Fibroblast of the aortic adventitia (primary cell): Measurements from ENCODE around the gene NFAM1. TPM values are rescaled to one million over a fixed set of nuclear protein-coding genes. Genes with fewer than 3 reads are reported as not detected.

Experiments
- DNase-seq: peaks from one replicate; pipeline ENCODE4 v3.0.0-alpha.2; 2010; ENCODE audit warnings: low read depth
- H3K4me3 ChIP-seq: 2 replicates; pipeline ENCODE4 v1.5.1; 2011; ENCODE audit warnings: low read depth, mild to moderate bottlenecking, control low read depth, low read length, moderate library complexity
- total RNA-seq: library from RNA; depleted of rRNA; stranded (reverse); fragments of >200 nt; gene quantifications from 2 replicates; pipeline ENCODE4 v1.2.3, GENCODE V29; 2012; ENCODE audit warnings: low replicate concordance
- TF ChIP-seq, protein P1 (sequence below): IDR thresholded peaks from 2 replicates; pipeline ENCODE4 v1.5.1; 2011; ENCODE audit warnings: mild to moderate bottlenecking, low read length, control low read depth, inconsistent platforms; ENCODE audit not compliant: insufficient read depth

Gene NFAM1
- total RNA-seq, 1 donor, result not detected

DNA sequence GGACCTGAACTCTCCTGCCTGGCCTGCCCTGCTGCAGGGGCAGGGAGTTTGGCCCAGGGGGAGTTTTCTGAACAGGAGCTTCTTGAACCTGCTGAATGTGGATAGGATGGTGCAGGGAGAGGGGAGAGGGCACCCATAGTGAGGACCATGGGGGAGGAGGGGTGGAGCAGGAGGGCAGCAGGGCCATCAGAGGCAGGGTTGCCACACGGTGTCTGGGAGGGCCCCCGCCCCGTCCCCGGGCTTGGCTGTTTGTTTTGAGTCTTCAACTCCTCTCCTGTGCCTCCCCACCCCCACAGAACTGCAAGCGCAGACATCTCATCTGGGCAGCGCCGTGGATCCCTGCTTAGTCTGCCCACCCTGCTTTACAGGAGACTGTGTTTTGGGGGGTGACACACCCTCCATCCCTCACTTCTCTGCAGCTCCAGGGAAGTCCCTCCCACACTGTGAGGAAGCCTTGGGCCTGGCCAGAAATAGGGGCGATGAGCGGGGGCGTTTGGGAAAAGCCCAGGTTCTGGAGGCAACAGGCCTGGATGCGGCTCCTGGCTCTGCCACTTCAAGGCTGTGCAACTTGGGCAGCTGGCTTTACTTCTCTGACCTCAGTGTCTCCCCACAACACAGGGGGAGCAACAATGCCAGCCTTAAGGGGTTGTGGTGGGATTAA is 14.4 kb downstream of the NFAM1 start:
- DNase-seq, result no peak
- no peak overlapping the region for H3K4me3 ChIP-seq
- TF ChIP-seq, protein P1, sequence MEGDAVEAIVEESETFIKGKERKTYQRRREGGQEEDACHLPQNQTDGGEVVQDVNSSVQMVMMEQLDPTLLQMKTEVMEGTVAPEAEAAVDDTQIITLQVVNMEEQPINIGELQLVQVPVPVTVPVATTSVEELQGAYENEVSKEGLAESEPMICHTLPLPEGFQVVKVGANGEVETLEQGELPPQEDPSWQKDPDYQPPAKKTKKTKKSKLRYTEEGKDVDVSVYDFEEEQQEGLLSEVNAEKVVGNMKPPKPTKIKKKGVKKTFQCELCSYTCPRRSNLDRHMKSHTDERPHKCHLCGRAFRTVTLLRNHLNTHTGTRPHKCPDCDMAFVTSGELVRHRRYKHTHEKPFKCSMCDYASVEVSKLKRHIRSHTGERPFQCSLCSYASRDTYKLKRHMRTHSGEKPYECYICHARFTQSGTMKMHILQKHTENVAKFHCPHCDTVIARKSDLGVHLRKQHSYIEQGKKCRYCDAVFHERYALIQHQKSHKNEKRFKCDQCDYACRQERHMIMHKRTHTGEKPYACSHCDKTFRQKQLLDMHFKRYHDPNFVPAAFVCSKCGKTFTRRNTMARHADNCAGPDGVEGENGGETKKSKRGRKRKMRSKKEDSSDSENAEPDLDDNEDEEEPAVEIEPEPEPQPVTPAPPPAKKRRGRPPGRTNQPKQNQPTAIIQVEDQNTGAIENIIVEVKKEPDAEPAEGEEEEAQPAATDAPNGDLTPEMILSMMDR, result no peak

DNA sequence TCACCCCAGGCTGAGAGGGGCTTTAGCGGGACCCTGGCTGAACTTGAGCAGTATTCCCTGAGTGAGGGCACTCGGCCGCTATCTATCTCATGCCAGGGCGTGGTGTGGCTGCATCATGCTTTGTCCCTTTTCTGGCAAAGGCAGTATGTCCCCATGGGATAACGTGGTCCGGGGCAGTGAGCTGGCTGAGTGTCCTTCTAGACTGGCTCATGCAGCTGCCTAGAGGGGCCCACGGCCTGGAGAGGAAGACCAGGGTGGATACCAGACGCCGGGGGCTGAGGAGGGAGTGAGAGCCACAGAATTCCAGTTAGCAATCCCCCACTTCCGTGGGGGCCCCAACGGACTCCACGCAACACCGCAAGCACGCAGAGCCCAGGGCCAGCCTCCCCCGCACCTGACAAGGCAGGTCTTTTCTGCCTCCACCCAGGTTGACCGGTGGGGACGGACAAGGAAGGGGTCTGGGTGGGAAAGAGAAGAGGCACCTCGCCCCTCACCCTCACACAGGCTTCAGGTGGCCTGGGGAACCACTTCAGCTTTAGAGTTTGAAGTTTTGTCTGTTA is 15.5 kb downstream of the NFAM1 start:
- DNase-seq, result no peak
- TF ChIP-seq, protein P1, result no peak
- no peak overlapping the region for H3K4me3 ChIP-seq

GRCh38 chr22:42414565-42415303 is 17.5 kb downstream of the NFAM1 start:
- DNase-seq, result no peak
- TF ChIP-seq, protein P1, result no peak
- no peak overlapping the region for H3K4me3 ChIP-seq

GRCh38 chr22:42414021-42414420 is 18.2 kb downstream of the NFAM1 start:
- H3K4me3 ChIP-seq, result no peak overlapping the region
- no peak for DNase-seq
- TF ChIP-seq, protein P1, result no peak

GRCh38 chr22:42412744-42413333 is 19.4 kb downstream of the NFAM1 start:
- TF ChIP-seq, protein P1, result no peak
- H3K4me3 ChIP-seq, result no peak overlapping the region
- no peak for DNase-seq

DNA sequence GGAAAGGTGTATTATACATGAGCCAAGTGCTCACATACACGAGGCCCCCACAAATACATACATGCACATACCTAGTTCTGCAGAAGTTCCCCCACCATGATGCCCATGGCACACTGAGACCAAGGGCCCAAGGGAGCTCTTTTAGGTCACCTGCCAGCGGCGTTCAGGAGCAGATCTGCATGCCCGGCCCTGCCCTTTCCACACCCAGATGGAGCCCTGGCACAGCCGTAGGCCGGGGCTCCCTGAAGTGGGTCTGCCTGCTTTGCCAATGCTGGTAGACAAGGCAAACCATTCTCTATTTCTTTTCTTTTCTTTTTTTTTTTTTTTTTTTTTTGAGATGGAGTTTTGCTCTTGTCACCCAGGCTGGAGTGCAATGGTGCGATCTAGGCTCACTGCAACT is 21.5 kb downstream of the NFAM1 start:
- DNase-seq, result no peak
- no peak overlapping the region for H3K4me3 ChIP-seq
- TF ChIP-seq, protein P1, result no peak
